OCI-LY7 (cell line): ENCODE results near the gene CRYBB3. TPM values are rescaled to one million over a fixed set of nuclear protein-coding genes. Genes with fewer than 3 reads are reported as not detected.

Experiments used
- BruUV-seq: library from RNA; stranded (reverse); fragments of 400-500 nt; replicated peaks from 2 replicates; lab custom pipeline; 2021; lab: Mats Ljungman, UMichigan
- CTCF ChIA-PET: fragments of 300-600 bp; sonication (Branson Sonifier 250); formaldehyde crosslinking; loops from one replicate; lab custom pipeline; 2022; ENCODE audit warnings: antibody characterized with exemption; ENCODE audit not compliant: unreplicated experiment; lab: Charles Lee
- POLR2A ChIA-PET: fragments of 300-600 bp; sonication (Branson Sonifier 250); formaldehyde crosslinking; loops from one replicate; lab custom pipeline; 2022; ENCODE audit warnings: antibody characterized with exemption; lab: Charles Lee
- DNase-seq: peaks from one replicate; pipeline ENCODE4 v3.0.0-alpha.2; 2015; ENCODE audit warnings: low spot score
- H2AFZ ChIP-seq: fragments of 200-600 bp; sonication (generic), shearing (Covaris generic); 2 replicates; pipeline ENCODE4 v1.6.1; 2014; ENCODE audit warnings: mild to moderate bottlenecking, antibody characterized with exemption, low read length, moderate library complexity
- H3K27ac ChIP-seq: fragments of 200-600 bp; sonication (generic); 2 replicates; pipeline ENCODE4 v1.5.1; 2014; ENCODE audit warnings: mixed run types, low read depth, mild to moderate bottlenecking, moderate library complexity, low read length, inconsistent platforms; ENCODE audit not compliant: poor library complexity, severe bottlenecking
- H3K36me3 ChIP-seq: fragments of 200-600 bp; sonication (generic); 2 replicates; pipeline ENCODE4 v1.6.1; 2014; ENCODE audit warnings: mild to moderate bottlenecking, antibody characterized with exemption, low read length, moderate library complexity, mixed read lengths; ENCODE audit not compliant: insufficient read depth
- H3K4me1 ChIP-seq: fragments of 200-600 bp; sonication (generic); 2 replicates; pipeline ENCODE4 v1.5.1; 2014; ENCODE audit warnings: mild to moderate bottlenecking, low read length; ENCODE audit not compliant: insufficient read depth, poor library complexity, severe bottlenecking
- H3K4me2 ChIP-seq: fragments of 200-600 bp; sonication (generic); 2 replicates; pipeline ENCODE4 v1.6.1; 2014; ENCODE audit warnings: mild to moderate bottlenecking, low read length
- H3K4me3 ChIP-seq: fragments of 200-600 bp; sonication (generic); 2 replicates; pipeline ENCODE4 v1.5.1; 2014; ENCODE audit warnings: mild to moderate bottlenecking, low read depth, low read length; ENCODE audit not compliant: poor library complexity, severe bottlenecking
- H3K79me2 ChIP-seq: fragments of 200-600 bp; sonication (generic); 2 replicates; pipeline ENCODE4 v1.6.1; 2016; ENCODE audit warnings: low read depth, mild to moderate bottlenecking, low read length, moderate library complexity, mixed read lengths; ENCODE audit not compliant: insufficient read depth
- H3K9me2 ChIP-seq: fragments of 200-600 bp; sonication (generic); 2 replicates; pipeline ENCODE4 v1.6.1; 2016; ENCODE audit warnings: mild to moderate bottlenecking, low read length, mixed read lengths; ENCODE audit not compliant: insufficient read depth
- H3K9me3 ChIP-seq: fragments of 200-600 bp; sonication (generic); 2 replicates; pipeline ENCODE4 v1.6.1; 2014; ENCODE audit warnings: mild to moderate bottlenecking, mixed run types, low read length, mixed read lengths
- H4K20me1 ChIP-seq: fragments of 200-600 bp; sonication (generic); 2 replicates; pipeline ENCODE4 v1.6.1; 2014; ENCODE audit warnings: mild to moderate bottlenecking, antibody characterized with exemption, low read length, moderate library complexity, mixed read lengths; ENCODE audit not compliant: insufficient read depth
- CTCF ChIP-seq: fragments of 200-600 bp; sonication (generic); conservative IDR thresholded peaks from 2 replicates; pipeline ENCODE4 v1.5.1; 2014; ENCODE audit warnings: mild to moderate bottlenecking, antibody characterized with exemption, low read length, moderate library complexity, mixed read lengths
- EZH2phosphoT487 ChIP-seq: fragments of 200-600 bp; sonication (generic); IDR thresholded peaks from 2 replicates; pipeline ENCODE4 v1.6.1; 2018; ENCODE audit warnings: low read depth, borderline replicate concordance, mild to moderate bottlenecking, mixed run types, antibody characterized with exemption, low read length, moderate library complexity, mixed read lengths
- intact Hi-C: fragments of 100-400 bp; cut with micrococcal nuclease; formaldehyde crosslinking; loops from one replicate; pipeline ENCODE4 v1.10.0; 2022; ENCODE audit not compliant: unreplicated experiment
- total RNA-seq, 2 experiments: library from RNA; depleted of rRNA in 1 of 2; stranded (reverse); fragments of >200 nt in 1 of 2; shearing (Covaris generic) in 1 of 2; gene quantifications; 2 replicates each; pipeline ENCODE4 v1.2.3, GENCODE V29; 2014 to 2022

The CRYBB3 gene
- total RNA-seq, 2 experiments from 2014 or later, result not detected

GRCh38 chr22:25197340-25197739, 2.3 kb upstream of the CRYBB3 start:
- intact Hi-C loops, result no loop called here
- Histone ChIP-seq H3K27ac (no peak overlapping the region), H4K20me1 (no peaks in the 10 kb centered on the region), H3K9me2 (no peaks in the 10 kb centered on the region), H3K79me2 (no peaks in the 10 kb centered on the region), H3K4me3 (no peak overlapping the region), H3K4me1 (no peaks in the 10 kb centered on the region), H3K36me3 (no peaks in the 10 kb centered on the region), H2AFZ (no peak overlapping the region), H3K9me3 (no peaks in the 10 kb centered on the region), H3K4me2 (no peak overlapping the region)
- no peak for TF ChIP-seq CTCF
- no peak for TF ChIP-seq EZH2phosphoT487
- DNase-seq, result no peak
- no TSS peak for BruUV-seq
- ChIA-PET CTCF (no interaction called here), POLR2A (no interaction called here)

- Histone ChIP-seq H3K9me2 (no peaks in the 10 kb centered on the region), H3K9me3 (no peaks in the 10 kb centered on the region), H3K4me3 (no peak overlapping the region), H3K4me2 (no peak overlapping the region), H4K20me1 (no peaks in the 10 kb centered on the region), H3K27ac (no peak overlapping the region), H3K36me3 (no peaks in the 10 kb centered on the region), H2AFZ (no peak overlapping the region), H3K4me1 (no peaks in the 10 kb centered on the region), H3K79me2 (no peaks in the 10 kb centered on the region)
- CTCF ChIA-PET, result no interaction called here
- TF ChIP-seq EZH2phosphoT487, result no peak
- TF ChIP-seq CTCF, result no peak
- no TSS peak for BruUV-seq
- intact Hi-C loops, result no loop called here
- POLR2A ChIA-PET, result no interaction called here
- no peak for DNase-seq
Observed at GRCh38 chr22:25200967-25201366, 1.3 kb downstream of the CRYBB3 start.

GRCh38 chr22:25201557-25202273, 2.1 kb downstream of the CRYBB3 start:
- H3K9me2 ChIP-seq, result no peaks in the 10 kb centered on the region
- no peaks in the 10 kb centered on the region for H3K9me3 ChIP-seq
- POLR2A ChIA-PET, result interaction anchor here (1.3 kb wide), 1 partner anchor 132 kb away, joined by 3 read pairs; no protein-coding TSS in a partner anchor
- H3K4me2 ChIP-seq, result no peak overlapping the region
- H3K36me3 ChIP-seq, result no peaks in the 10 kb centered on the region
- H3K4me1 ChIP-seq, result no peaks in the 10 kb centered on the region
- CTCF ChIA-PET, result no interaction called here
- H3K4me3 ChIP-seq, result no peak overlapping the region
- no peaks in the 10 kb centered on the region for H3K79me2 ChIP-seq
- no peak for DNase-seq
- no TSS peak for BruUV-seq
- no peak overlapping the region for H3K27ac ChIP-seq
- intact Hi-C loops, result loop anchor here (1.0 kb wide), 1 partner anchor 133 kb away; no protein-coding TSS in a partner anchor
- H4K20me1 ChIP-seq, result no peaks in the 10 kb centered on the region
- H2AFZ ChIP-seq, result no peak overlapping the region
- TF ChIP-seq CTCF (no peak), EZH2phosphoT487 (no peak)
